Measurements from ENCODE around the gene CLDN6. TPM values are rescaled to one million over a fixed set of nuclear protein-coding genes. Genes with fewer than 3 reads are reported as not detected.

Gene CLDN6
- total and polyA plus RNA-seq, 2 of the 13 experiments (the other 11 are each of a cell fraction or from before 2014, with no cell fraction given) = 5.9 to 7.6 TPM

- TF ChIP-seq ELK4 (CRISPR knock-in tag; IDR thresholded peaks at IDR 0.05; ENCODE audit: borderline replicate concordance) (no peak), ZFP90 (CRISPR knock-in tag; IDR thresholded peaks at IDR 0.05; ENCODE audit: borderline replicate concordance) (no peak), ZSCAN31 (CRISPR knock-in tag; IDR thresholded peaks at IDR 0.05; ENCODE audit: low read depth) (no peak), ZBTB7B (CRISPR knock-in tag; IDR thresholded peaks at IDR 0.05) (no peak), XRCC5 (optimal IDR thresholded peaks at IDR 0.05; ENCODE audit: low read length) (no peak), CEBPB (IDR thresholded peaks at IDR 0.05; ENCODE audit: borderline replicate concordance, low read depth, low read length) (peak; percentile 97), ARID5B (CRISPR knock-in tag; IDR thresholded peaks at IDR 0.05) (0 out of 2 replicates have a peak, but pooled peaks have one; percentile 12), ZBTB43 (CRISPR knock-in tag; conservative IDR thresholded peaks at IDR 0.05) (no peak), MAZ (IDR thresholded peaks at IDR 0.05; ENCODE audit: borderline replicate concordance, low read depth, low read length) (no peak), MAZ (CRISPR knock-in tag; IDR thresholded peaks at IDR 0.05; ENCODE audit: low read depth) (0 out of 2 replicates have a peak, but pooled peaks have one; percentile 38), SAP130 (CRISPR knock-in tag; IDR thresholded peaks at IDR 0.05; ENCODE audit: low read depth) (no peak), UBTF (CRISPR knock-in tag; IDR thresholded peaks at IDR 0.05) (peak; percentile 25; the same call in 1 of the 2 replicates), SIN3A (IDR thresholded peaks at IDR 0.05; ENCODE audit: borderline replicate concordance, low read depth, low read length) (no peak), ZNF142 (CRISPR knock-in tag; IDR thresholded peaks at IDR 0.05) (no peak), GABPB1 (CRISPR knock-in tag; IDR thresholded peaks at IDR 0.05) (0 out of 2 replicates have a peak, but pooled peaks have one; percentile 11)
Observed at GRCh38 chr16:3038256-3038655, 20.3 kb upstream of the CLDN6 start (continued).
